Muscle of leg (tissue), 11 donors: ENCODE results near the gene GDPD3. TPM values are rescaled to one million over a fixed set of nuclear protein-coding genes. Genes with fewer than 3 reads are reported as not detected.

Experiments
- DNase-seq: peaks from one replicate; pipeline ENCODE4 v3.0.0; 2013
- H3K27ac ChIP-seq: one replicate; pipeline ENCODE4 v1.5.1; 2013; ENCODE audit warnings: mild to moderate bottlenecking, low read length, control low read depth
- H3K27me3 ChIP-seq: one replicate; pipeline ENCODE4 v1.6.1; 2013; ENCODE audit warnings: low read length; ENCODE audit not compliant: control insufficient read depth, insufficient read depth
- H3K36me3 ChIP-seq: one replicate; pipeline ENCODE4 v1.6.1; 2013; ENCODE audit warnings: low read length; ENCODE audit not compliant: control insufficient read depth, insufficient read depth
- H3K4me1 ChIP-seq: one replicate; pipeline ENCODE4 v1.6.1; 2013; ENCODE audit warnings: low read length; ENCODE audit not compliant: control insufficient read depth, insufficient read depth
- H3K4me3 ChIP-seq: one replicate; pipeline ENCODE4 v1.5.1; 2013; ENCODE audit warnings: low read length, control low read depth
- H3K9me3 ChIP-seq: replicated peaks from 2 replicates; pipeline ENCODE4 v1.6.1; 2013; ENCODE audit warnings: low read depth, low read length; ENCODE audit not compliant: control insufficient read depth
- WGBS: methylation state at CpG from one replicate; pipeline ENCODE4 v1.1.5; 2013; ENCODE audit warnings: missing lambda C conversion rate; ENCODE audit not compliant: insufficient coverage; 5-methylcytosine and 5-hydroxymethylcytosine counted together
- polyA plus RNA-seq, 8 donors: library from polyadenylated mRNA; unstranded; fragments of 120-200 nt; gene quantifications; one replicate each; pipeline versions ENCODE4 v1.2.1 to v1.2.3, GENCODE V29; 2013; ENCODE audit warnings: inconsistent platforms in 1 of 8, low replicate concordance in 1 of 8; ENCODE audit not compliant: insufficient read length in 8 of 8, insufficient read depth in 1 of 8
- total RNA-seq: library from RNA; stranded (reverse); fragments of 120-200 nt; gene quantifications from one replicate; pipeline ENCODE4 v1.2.4, GENCODE V29; 2013

Gene GDPD3
- total and polyA plus RNA-seq, 9 donors: 3.3 to 8.7 (median 6.0) TPM

- Histone ChIP-seq H3K27ac (no peak overlapping the region), H3K4me3 (no peak overlapping the region), H3K27me3 (no peaks in the 10 kb centered on the region), H3K9me3 (no peaks in the 10 kb centered on the region), H3K4me1 (peaks cover 42% of the 10 kb centered on the region), H3K36me3 (peaks cover 8% of the 10 kb centered on the region)
- WGBS: 18% methylated on average over 7 of the region's 10 CpGs
- no peak for DNase-seq
These were observed 58.3 kb downstream of the GDPD3 start for GRCh38 chr16:30054959-30055553.

Other genes starting within 250 kb of the GDPD3 start
- 1.1 TPM for gene SEZ6L2, start 214.0 kb downstream of the GDPD3 start, total RNA-seq
- gene SEZ6L2, start 214.0 kb downstream of the GDPD3 start, polyA plus RNA-seq: 1 to 10 TPM; 2.2 to 8.4 (median 3.2) TPM
- 0.09 TPM for gene ASPHD1, start 213.0 kb downstream of the GDPD3 start, total RNA-seq
- 1 to 10 TPM in 2 of 8 donors, under 1 TPM in 6; 0.36 to 1.6 (median 0.63) TPM for gene ASPHD1, start 213.0 kb downstream of the GDPD3 start, polyA plus RNA-seq
- 4.3 TPM for gene KCTD13, start 187.3 kb downstream of the GDPD3 start, total RNA-seq
- 10 to 100 TPM in 6 of 8 donors, 1 to 10 TPM in 2; 8.5 to 18.8 (median 12.2) TPM for gene KCTD13, start 187.3 kb downstream of the GDPD3 start, polyA plus RNA-seq
- 49.5 TPM for gene TMEM219, start 151.5 kb downstream of the GDPD3 start, total RNA-seq
- 10 to 100 TPM; 53.8 to 73.8 (median 62.0) TPM for gene TMEM219, start 151.5 kb downstream of the GDPD3 start, polyA plus RNA-seq
- 28.0 TPM for gene TAOK2, start 139.7 kb downstream of the GDPD3 start, total RNA-seq
- 10 to 100 TPM; 30.8 to 43.3 (median 38.8) TPM for gene TAOK2, start 139.7 kb downstream of the GDPD3 start, polyA plus RNA-seq
- 10.5 TPM for gene HIRIP3, start 117.9 kb downstream of the GDPD3 start, total RNA-seq
- gene HIRIP3, start 117.9 kb downstream of the GDPD3 start, polyA plus RNA-seq: 10 to 100 TPM; 14.5 to 18.5 (median 17.1) TPM
- gene INO80E, start 117.3 kb downstream of the GDPD3 start, total RNA-seq: 32.9 TPM
- 10 to 100 TPM; 29.5 to 41.8 (median 36.5) TPM for gene INO80E, start 117.3 kb downstream of the GDPD3 start, polyA plus RNA-seq
- gene DOC2A, start 102.5 kb downstream of the GDPD3 start, total RNA-seq: 0.22 TPM
- 1 to 10 TPM in 4 of 8 donors, under 1 TPM in 4; 0.66 to 1.8 (median 0.96) TPM for gene DOC2A, start 102.5 kb downstream of the GDPD3 start, polyA plus RNA-seq
- not detected for gene C16orf92, start 90.3 kb downstream of the GDPD3 start, total RNA-seq
- gene C16orf92, start 90.3 kb downstream of the GDPD3 start, polyA plus RNA-seq: not detected
- gene TLCD3B, start 82.3 kb downstream of the GDPD3 start, total RNA-seq: 0.40 TPM
- gene TLCD3B, start 82.3 kb downstream of the GDPD3 start, polyA plus RNA-seq: 1 to 10 TPM in 1 of 8 donors, under 1 TPM in 7; 0.25 to 1.7 (median 0.72) TPM
- gene ALDOA, start 47.8 kb downstream of the GDPD3 start, total RNA-seq: 1,578 TPM
- gene ALDOA, start 47.8 kb downstream of the GDPD3 start, polyA plus RNA-seq: 1,000 to 10,000 TPM; 1,252 to 2,647 (median 2,103) TPM
- gene PPP4C, start 37.5 kb downstream of the GDPD3 start, total RNA-seq: 39.4 TPM
- gene PPP4C, start 37.5 kb downstream of the GDPD3 start, polyA plus RNA-seq: 10 to 100 TPM; 64.6 to 77.4 (median 70.4) TPM
- 0.31 TPM for gene TBX6, start 21.6 kb downstream of the GDPD3 start, total RNA-seq
- gene TBX6, start 21.6 kb downstream of the GDPD3 start, polyA plus RNA-seq: 1 to 10 TPM in 3 of 8 donors, under 1 TPM in 5; 0.18 to 1.3 (median 0.54) TPM
- gene YPEL3, start 17.3 kb downstream of the GDPD3 start, total RNA-seq: 13.9 TPM
- 10 to 100 TPM; 22.3 to 45.8 (median 28.3) TPM for gene YPEL3, start 17.3 kb downstream of the GDPD3 start, polyA plus RNA-seq
- gene MAPK3, start 9.7 kb upstream of the GDPD3 start, total RNA-seq: 14.9 TPM
- gene MAPK3, start 9.7 kb upstream of the GDPD3 start, polyA plus RNA-seq: 10 to 100 TPM; 39.4 to 60.0 (median 43.1) TPM
- gene CORO1A, start 70.1 kb upstream of the GDPD3 start, total RNA-seq: 4.7 TPM
- gene CORO1A, start 70.1 kb upstream of the GDPD3 start, polyA plus RNA-seq: 10 to 100 TPM; 14.1 to 28.0 (median 20.5) TPM
- 81.7 TPM for gene BOLA2B, start 80.1 kb upstream of the GDPD3 start, total RNA-seq
- 10 to 100 TPM; 24.0 to 34.6 (median 30.5) TPM for gene BOLA2B, start 80.1 kb upstream of the GDPD3 start, polyA plus RNA-seq
- 11.9 TPM for gene SLX1A, start 80.3 kb upstream of the GDPD3 start, total RNA-seq
- 10 to 100 TPM; 11.1 to 27.3 (median 17.7) TPM for gene SLX1A, start 80.3 kb upstream of the GDPD3 start, polyA plus RNA-seq
- gene SULT1A3, start 85.7 kb upstream of the GDPD3 start, total RNA-seq: 6.3 TPM
- gene SULT1A3, start 85.7 kb upstream of the GDPD3 start, polyA plus RNA-seq: 1 to 10 TPM; 2.2 to 6.5 (median 4.2) TPM
- 2.8 TPM for gene NPIPB13, start 134.9 kb upstream of the GDPD3 start, total RNA-seq
- gene NPIPB13, start 134.9 kb upstream of the GDPD3 start, polyA plus RNA-seq: 1 to 10 TPM; 1.8 to 8.3 (median 4.5) TPM
- gene CD2BP2, start 241.8 kb upstream of the GDPD3 start, total RNA-seq: 34.0 TPM
- 10 to 100 TPM; 32.3 to 44.2 (median 38.8) TPM for gene CD2BP2, start 241.8 kb upstream of the GDPD3 start, polyA plus RNA-seq